ENCODE measurements around the gene STK16.
"Not testable (repeated sequence)": the region's sequence is repeated elsewhere in the genome, so short reads cannot be mapped to it uniquely, and the experiment has no call there.

Gene STK16

GRCh38 chr2:219270055-219270372 is 24.7 kb downstream of the STK16 start:
- DNase-seq (ENCODE audit: low spot score) = no peak

GRCh38 chr2:219271021-219271420 is 25.7 kb downstream of the STK16 start:
- DNase-seq (ENCODE audit: low spot score) = no peak

GRCh38 chr2:219272356-219272755 is 27.1 kb downstream of the STK16 start:
- no peak for DNase-seq (ENCODE audit: low spot score)

GRCh38 chr2:219272995-219273394 is 27.7 kb downstream of the STK16 start:
- no peak for DNase-seq (ENCODE audit: low spot score)

GRCh38 chr2:219273937-219274336 is 28.7 kb downstream of the STK16 start:
- DNase-seq (ENCODE audit: low spot score) = no peak

GRCh38 chr2:219274361-219274921 is 29.2 kb downstream of the STK16 start:
- DNase-seq (ENCODE audit: low spot score) = peak; percentile 93

GRCh38 chr2:219277703-219278654 is 32.7 kb downstream of the STK16 start:
- peak; percentile 74 for DNase-seq (ENCODE audit: low spot score)

- DNase-seq (ENCODE audit: low spot score) = no peak
Observed at GRCh38 chr2:219278655-219279150, 33.4 kb downstream of the STK16 start.

GRCh38 chr2:219279151-219279915 is 34.1 kb downstream of the STK16 start, which contains the start of gene DNAJB2:
Gene DNAJB2 (plus strand): TSS chr2:219279366. CDS start chr2:219279834, 468 bp downstream.
- DNase-seq (ENCODE audit: low spot score) = peak; percentile 100

- no peak for DNase-seq (ENCODE audit: low spot score)
Observed at GRCh38 chr2:219279916-219280516, 34.7 kb downstream of the STK16 start.

- no peak for DNase-seq (ENCODE audit: low spot score)
Observed at GRCh38 chr2:219280651-219281050, 35.4 kb downstream of the STK16 start.

GRCh38 chr2:219281588-219281987 is 36.3 kb downstream of the STK16 start:
- no peak for DNase-seq (ENCODE audit: low spot score)

GRCh38 chr2:219282375-219282774 is 37.1 kb downstream of the STK16 start:
- no peak for DNase-seq (ENCODE audit: low spot score)

GRCh38 chr2:219282943-219283581 is 37.8 kb downstream of the STK16 start:
- DNase-seq (ENCODE audit: low spot score) = no peak

GRCh38 chr2:219284501-219285372 is 39.5 kb downstream of the STK16 start:
- DNase-seq (ENCODE audit: low spot score) = no peak

- no peak for DNase-seq (ENCODE audit: low spot score)
Observed at GRCh38 chr2:219285373-219285735, 40.1 kb downstream of the STK16 start.

GRCh38 chr2:219285894-219286425 is 40.7 kb downstream of the STK16 start:
- DNase-seq (ENCODE audit: low spot score) = peak; percentile 74

- no peak for DNase-seq (ENCODE audit: low spot score)
Observed at GRCh38 chr2:219286436-219287115, 41.3 kb downstream of the STK16 start.

- DNase-seq (ENCODE audit: low spot score) = not testable (repeated sequence)
Observed at GRCh38 chr2:219287116-219287440, 41.8 kb downstream of the STK16 start.
